Measurements from ENCODE around the gene ZNF41. TPM values are rescaled to one million over a fixed set of nuclear protein-coding genes. Genes with fewer than 3 reads are reported as not detected.

ZNF41 gene
- polyA plus RNA-seq, 1 of the 3 experiments (the other 2 are of a cell fraction), result 2.7 TPM

DNA sequence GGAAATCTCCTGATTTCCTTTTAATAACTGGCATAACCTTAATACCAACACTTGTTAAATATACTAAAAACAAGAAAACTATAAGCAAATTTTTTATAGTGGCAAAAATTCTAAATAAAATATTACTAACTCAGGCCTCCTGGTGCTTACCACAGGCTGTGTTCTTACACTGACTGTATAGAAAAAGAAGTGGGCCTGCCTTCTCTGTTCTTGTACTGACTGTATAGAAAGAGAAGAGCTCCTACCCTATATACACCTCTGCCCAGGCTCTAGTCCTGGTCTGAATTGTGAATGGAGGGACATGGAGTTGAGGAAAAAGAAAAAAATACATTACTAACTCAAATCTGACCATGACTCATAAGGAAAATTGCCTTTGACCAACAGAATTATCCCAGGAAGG is 7.5 kb downstream of the ZNF41 start:
- Histone ChIP-seq H2AFZ (ENCODE audit: low read depth) (no peak overlapping the region), H3K4me3 (ENCODE audit: low read depth in 2 of 2, low read length in 1 of 2) (no peak overlapping the region), H4K20me1 (ENCODE audit: insufficient read depth) (no peaks in the 10 kb centered on the region), H3K27ac (ENCODE audit: low read depth in 2 of 2, low read length in 1 of 2) (no peak overlapping the region), H3K9me2 (no peaks in the 10 kb centered on the region), H3K4me2 (no peak overlapping the region), H3K9ac (no peak overlapping the region), H3K27me3 (ENCODE audit: insufficient read depth) (no peaks in the 10 kb centered on the region; the same call in 1 of the 2 replicates), H3F3A (replicated peaks; ENCODE audit: insufficient read depth) (no peaks in the 10 kb centered on the region), H3K9me3 (no peaks in the 10 kb centered on the region), H3K4me1 (ENCODE audit: control insufficient read depth in 1 of 2, insufficient read depth in 2 of 2, low read depth in 1 of 2, low read length in 1 of 2) (no peaks in the 10 kb centered on the region), H3K79me2 (ENCODE audit: insufficient read depth) (peaks cover 11% of the 10 kb centered on the region), H3K36me3 (replicated peaks in 1 of 2; ENCODE audit: control insufficient read depth in 1 of 2, insufficient read depth in 2 of 2, low read length in 1 of 2) (peaks cover 0 to 5% of the 10 kb centered on the region in 2 experiments)
- TF ChIP-seq IRF3 (IDR thresholded peaks at IDR 0.05; ENCODE audit: low read depth, low read length), result no peak
- no peak for TF ChIP-seq TCF12 (IDR thresholded peaks at IDR 0.05)
- TF ChIP-seq CHD2 (IDR thresholded peaks at IDR 0.05; ENCODE audit: low read length, partially characterized antibody), result no peak
- no peak for TF ChIP-seq NFIC (IDR thresholded peaks at IDR 0.05; ENCODE audit: borderline replicate concordance)
- no peak for TF ChIP-seq TEAD4 (IDR thresholded peaks at IDR 0.05; ENCODE audit: borderline replicate concordance, insufficient read depth)
- no peak for TF ChIP-seq YY1 (IDR thresholded peaks at IDR 0.05; ENCODE audit: low read depth)
- TF ChIP-seq GATA2 (CRISPR knock-in tag; IDR thresholded peaks at IDR 0.05), result no peak
- TF ChIP-seq EP300 (IDR thresholded peaks at IDR 0.05; ENCODE audit: borderline replicate concordance in 1 of 2, low read depth in 1 of 2, low read length in 1 of 2), result no peak
- TF ChIP-seq SMC3 (IDR thresholded peaks at IDR 0.05; ENCODE audit: low read depth, low read length), result no peak
- TF ChIP-seq FOSL2 (IDR thresholded peaks at IDR 0.05; ENCODE audit: borderline replicate concordance, low read depth), result no peak
- no peak for TF ChIP-seq RFX5 (IDR thresholded peaks at IDR 0.05; ENCODE audit: low read length)
- TF ChIP-seq JUND (IDR thresholded peaks at IDR 0.05), result no peak
- TF ChIP-seq USF1 (IDR thresholded peaks at IDR 0.05; ENCODE audit: borderline replicate concordance, low read depth), result no peak
- TF ChIP-seq GABPA (IDR thresholded peaks at IDR 0.05; ENCODE audit: low read depth), result no peak
- TF ChIP-seq, protein P1, sequence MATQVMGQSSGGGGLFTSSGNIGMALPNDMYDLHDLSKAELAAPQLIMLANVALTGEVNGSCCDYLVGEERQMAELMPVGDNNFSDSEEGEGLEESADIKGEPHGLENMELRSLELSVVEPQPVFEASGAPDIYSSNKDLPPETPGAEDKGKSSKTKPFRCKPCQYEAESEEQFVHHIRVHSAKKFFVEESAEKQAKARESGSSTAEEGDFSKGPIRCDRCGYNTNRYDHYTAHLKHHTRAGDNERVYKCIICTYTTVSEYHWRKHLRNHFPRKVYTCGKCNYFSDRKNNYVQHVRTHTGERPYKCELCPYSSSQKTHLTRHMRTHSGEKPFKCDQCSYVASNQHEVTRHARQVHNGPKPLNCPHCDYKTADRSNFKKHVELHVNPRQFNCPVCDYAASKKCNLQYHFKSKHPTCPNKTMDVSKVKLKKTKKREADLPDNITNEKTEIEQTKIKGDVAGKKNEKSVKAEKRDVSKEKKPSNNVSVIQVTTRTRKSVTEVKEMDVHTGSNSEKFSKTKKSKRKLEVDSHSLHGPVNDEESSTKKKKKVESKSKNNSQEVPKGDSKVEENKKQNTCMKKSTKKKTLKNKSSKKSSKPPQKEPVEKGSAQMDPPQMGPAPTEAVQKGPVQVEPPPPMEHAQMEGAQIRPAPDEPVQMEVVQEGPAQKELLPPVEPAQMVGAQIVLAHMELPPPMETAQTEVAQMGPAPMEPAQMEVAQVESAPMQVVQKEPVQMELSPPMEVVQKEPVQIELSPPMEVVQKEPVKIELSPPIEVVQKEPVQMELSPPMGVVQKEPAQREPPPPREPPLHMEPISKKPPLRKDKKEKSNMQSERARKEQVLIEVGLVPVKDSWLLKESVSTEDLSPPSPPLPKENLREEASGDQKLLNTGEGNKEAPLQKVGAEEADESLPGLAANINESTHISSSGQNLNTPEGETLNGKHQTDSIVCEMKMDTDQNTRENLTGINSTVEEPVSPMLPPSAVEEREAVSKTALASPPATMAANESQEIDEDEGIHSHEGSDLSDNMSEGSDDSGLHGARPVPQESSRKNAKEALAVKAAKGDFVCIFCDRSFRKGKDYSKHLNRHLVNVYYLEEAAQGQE (IDR thresholded peaks at IDR 0.05; ENCODE audit: low read depth, low read length), result no peak
- POLR2A ChIA-PET, result no interaction called here
- no peak for DNase-seq
- CTCF ChIA-PET, result no interaction called here
